ENCODE results near the gene TRPC4. TPM values are rescaled to one million over a fixed set of nuclear protein-coding genes. Genes with fewer than 3 reads are reported as not detected.

TRPC4 gene
- total RNA-seq, 1 donor from 2014 or later = 2.6 TPM

GRCh38 chr13:37706041-37706440 is 163.5 kb downstream of the TRPC4 start:
- H3K4me3 ChIP-seq (ENCODE audit: low read depth, low read length) = no peak overlapping the region
- no peak for TF ChIP-seq CTCF (IDR thresholded peaks at IDR 0.05; ENCODE audit: insufficient read depth, low read length, poor library complexity, severe bottlenecking)
- no peaks in the 10 kb centered on the region for H3K27me3 ChIP-seq (ENCODE audit: control insufficient read depth, insufficient read depth, low read length)
- no peak for DNase-seq (ENCODE audit: low read depth)
- no peaks in the 10 kb centered on the region for H3K36me3 ChIP-seq (ENCODE audit: control insufficient read depth, insufficient read depth, low read length)

- DNase-seq (ENCODE audit: low read depth) = peak; percentile 87
- no peaks in the 10 kb centered on the region for H3K27me3 ChIP-seq (ENCODE audit: control insufficient read depth, insufficient read depth, low read length)
- no peak for TF ChIP-seq CTCF (IDR thresholded peaks at IDR 0.05; ENCODE audit: insufficient read depth, low read length, poor library complexity, severe bottlenecking)
- H3K4me3 ChIP-seq (ENCODE audit: low read depth, low read length) = no peak overlapping the region
- no peaks in the 10 kb centered on the region for H3K36me3 ChIP-seq (ENCODE audit: control insufficient read depth, insufficient read depth, low read length)
Measured at GRCh38 chr13:37701972-37702371, 167.6 kb downstream of the TRPC4 start.

GRCh38 chr13:37701306-37701705 is 168.3 kb downstream of the TRPC4 start:
- Histone ChIP-seq H3K4me3 (ENCODE audit: low read depth, low read length) (no peak overlapping the region), H3K36me3 (ENCODE audit: control insufficient read depth, insufficient read depth, low read length) (no peaks in the 10 kb centered on the region), H3K27me3 (ENCODE audit: control insufficient read depth, insufficient read depth, low read length) (no peaks in the 10 kb centered on the region)
- TF ChIP-seq CTCF (IDR thresholded peaks at IDR 0.05; ENCODE audit: insufficient read depth, low read length, poor library complexity, severe bottlenecking) = no peak
- DNase-seq (ENCODE audit: low read depth) = no peak

- DNase-seq (ENCODE audit: low read depth) = no peak
- Histone ChIP-seq H3K36me3 (ENCODE audit: control insufficient read depth, insufficient read depth, low read length) (no peaks in the 10 kb centered on the region), H3K27me3 (ENCODE audit: control insufficient read depth, insufficient read depth, low read length) (no peaks in the 10 kb centered on the region), H3K4me3 (ENCODE audit: low read depth, low read length) (no peak overlapping the region)
- no peak for TF ChIP-seq CTCF (IDR thresholded peaks at IDR 0.05; ENCODE audit: insufficient read depth, low read length, poor library complexity, severe bottlenecking)
Measured at GRCh38 chr13:37700887-37701286, 168.7 kb downstream of the TRPC4 start.

- Histone ChIP-seq H3K36me3 (ENCODE audit: control insufficient read depth, insufficient read depth, low read length) (no peaks in the 10 kb centered on the region), H3K4me3 (ENCODE audit: low read depth, low read length) (no peak overlapping the region), H3K27me3 (ENCODE audit: control insufficient read depth, insufficient read depth, low read length) (no peaks in the 10 kb centered on the region)
- DNase-seq (ENCODE audit: low read depth) = no peak
- no peak for TF ChIP-seq CTCF (IDR thresholded peaks at IDR 0.05; ENCODE audit: insufficient read depth, low read length, poor library complexity, severe bottlenecking)
Measured at GRCh38 chr13:37695200-37695599, 174.4 kb downstream of the TRPC4 start.

GRCh38 chr13:37690361-37690760 is 179.2 kb downstream of the TRPC4 start:
- DNase-seq (ENCODE audit: low read depth) = no peak
- TF ChIP-seq CTCF (IDR thresholded peaks at IDR 0.05; ENCODE audit: insufficient read depth, low read length, poor library complexity, severe bottlenecking) = no peak
- Histone ChIP-seq H3K36me3 (ENCODE audit: control insufficient read depth, insufficient read depth, low read length) (no peaks in the 10 kb centered on the region), H3K27me3 (ENCODE audit: control insufficient read depth, insufficient read depth, low read length) (no peaks in the 10 kb centered on the region), H3K4me3 (ENCODE audit: low read depth, low read length) (no peak overlapping the region)
